ENCODE measurements around the gene RBM15.

Gene RBM15

DNA sequence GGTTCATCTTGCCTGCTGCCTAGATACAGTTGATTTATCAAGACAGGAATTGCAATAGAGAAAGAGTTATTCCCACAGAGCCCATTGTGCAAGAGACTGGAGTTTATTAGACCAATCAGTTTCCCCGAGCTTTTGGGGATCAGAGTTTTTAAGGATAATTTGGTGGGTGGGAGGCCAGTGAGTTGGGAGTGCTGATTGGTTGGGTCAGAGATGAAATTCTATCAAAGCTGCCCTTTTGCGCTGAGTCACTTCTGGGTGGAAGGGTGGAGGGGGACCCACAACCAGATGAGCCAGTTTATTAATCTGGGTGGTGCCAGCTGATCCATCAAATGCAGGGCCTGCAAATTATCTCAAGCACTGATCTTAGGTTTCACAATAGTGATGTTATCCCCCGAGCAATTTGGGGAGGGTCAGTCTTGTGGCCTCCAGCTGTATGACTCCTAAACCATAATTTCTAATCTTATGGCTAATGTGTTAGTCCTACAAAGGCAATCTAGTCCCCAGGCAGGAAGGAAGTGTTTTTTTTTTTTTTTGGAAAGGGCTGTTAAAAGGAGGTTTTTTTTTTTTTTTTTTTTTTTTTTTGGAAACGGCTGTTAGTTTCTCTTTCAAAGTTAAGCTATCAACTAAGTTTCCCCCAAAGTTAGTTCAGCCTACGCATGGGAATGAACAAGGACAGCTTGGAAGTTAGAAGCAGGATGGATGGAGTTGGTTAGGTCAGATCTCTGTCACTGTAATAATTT is 44.2 kb downstream of the RBM15 start:
- TF ChIP-seq, protein P1, sequence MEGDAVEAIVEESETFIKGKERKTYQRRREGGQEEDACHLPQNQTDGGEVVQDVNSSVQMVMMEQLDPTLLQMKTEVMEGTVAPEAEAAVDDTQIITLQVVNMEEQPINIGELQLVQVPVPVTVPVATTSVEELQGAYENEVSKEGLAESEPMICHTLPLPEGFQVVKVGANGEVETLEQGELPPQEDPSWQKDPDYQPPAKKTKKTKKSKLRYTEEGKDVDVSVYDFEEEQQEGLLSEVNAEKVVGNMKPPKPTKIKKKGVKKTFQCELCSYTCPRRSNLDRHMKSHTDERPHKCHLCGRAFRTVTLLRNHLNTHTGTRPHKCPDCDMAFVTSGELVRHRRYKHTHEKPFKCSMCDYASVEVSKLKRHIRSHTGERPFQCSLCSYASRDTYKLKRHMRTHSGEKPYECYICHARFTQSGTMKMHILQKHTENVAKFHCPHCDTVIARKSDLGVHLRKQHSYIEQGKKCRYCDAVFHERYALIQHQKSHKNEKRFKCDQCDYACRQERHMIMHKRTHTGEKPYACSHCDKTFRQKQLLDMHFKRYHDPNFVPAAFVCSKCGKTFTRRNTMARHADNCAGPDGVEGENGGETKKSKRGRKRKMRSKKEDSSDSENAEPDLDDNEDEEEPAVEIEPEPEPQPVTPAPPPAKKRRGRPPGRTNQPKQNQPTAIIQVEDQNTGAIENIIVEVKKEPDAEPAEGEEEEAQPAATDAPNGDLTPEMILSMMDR (IDR thresholded peaks at IDR 0.05; ENCODE audit: low read depth, low read length, missing control alignments): no peak
- H3K4me3 ChIP-seq (replicated peaks; ENCODE audit: low read depth, low read length): no peak overlapping the region
- no peak for DNase-seq (ENCODE audit: extremely low read depth, low read depth)

DNA sequence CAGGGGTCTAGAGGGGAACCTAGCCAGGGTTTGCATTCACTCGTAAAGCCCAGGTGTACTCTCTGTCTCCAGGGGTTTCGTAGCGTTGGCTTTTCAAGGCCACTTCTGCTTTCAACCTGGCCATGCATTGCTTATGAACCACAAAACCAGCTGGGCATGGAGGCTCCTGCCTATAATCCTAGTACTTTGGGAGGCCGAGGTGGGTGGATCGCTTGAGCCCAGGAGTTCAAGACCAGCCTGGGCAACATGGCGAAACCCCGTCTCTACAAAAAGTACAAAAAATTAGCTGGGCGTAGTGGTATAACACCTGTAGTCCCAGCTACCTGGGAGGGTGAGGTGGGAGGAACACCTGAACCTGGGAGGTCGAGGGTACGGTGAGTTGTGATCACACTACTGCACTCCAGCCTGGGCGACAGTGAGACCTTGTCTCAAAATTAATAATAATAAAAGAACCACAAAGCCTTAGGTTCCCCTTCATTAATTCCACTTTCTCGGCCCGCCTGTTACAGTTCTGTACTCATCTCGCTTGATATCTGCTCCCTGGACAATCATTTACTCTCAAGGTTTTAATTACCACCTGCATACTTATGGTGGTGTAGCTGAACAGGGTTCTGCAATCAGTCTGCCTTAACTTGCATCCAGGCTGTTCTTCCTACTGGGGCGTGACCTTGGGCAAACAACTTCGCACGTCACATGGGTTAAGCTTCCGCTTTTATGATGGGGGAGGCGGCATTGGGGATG is 45.6 kb downstream of the RBM15 start:
- DNase-seq (ENCODE audit: extremely low read depth, low read depth): no peak
- TF ChIP-seq, protein P1 (IDR thresholded peaks at IDR 0.05; ENCODE audit: low read depth, low read length, missing control alignments): no peak
- no peak overlapping the region for H3K4me3 ChIP-seq (replicated peaks; ENCODE audit: low read depth, low read length)

DNA sequence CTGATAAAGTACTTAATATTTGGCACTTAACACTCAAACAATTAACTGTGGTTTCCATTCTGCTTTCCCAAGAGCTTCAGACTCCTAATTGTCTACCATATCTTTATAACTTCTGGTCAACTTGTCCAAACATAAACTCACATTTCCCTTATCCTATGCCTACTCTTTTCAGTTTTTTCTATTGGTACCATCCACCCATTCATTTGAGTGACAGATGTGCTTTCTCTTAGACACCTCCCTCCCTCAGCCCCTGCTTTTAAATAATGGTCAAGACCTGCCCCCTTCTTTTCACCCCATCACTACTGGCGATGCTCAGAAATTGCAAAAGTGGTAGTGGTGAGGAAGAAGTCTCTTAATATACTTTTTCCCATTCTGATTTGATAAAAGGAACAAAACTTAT is 46.2 kb downstream of the RBM15 start:
- TF ChIP-seq, protein P1 (IDR thresholded peaks at IDR 0.05; ENCODE audit: low read depth, low read length, missing control alignments): no peak
- no peak for DNase-seq (ENCODE audit: extremely low read depth, low read depth)
- no peak overlapping the region for H3K4me3 ChIP-seq (replicated peaks; ENCODE audit: low read depth, low read length)

DNA sequence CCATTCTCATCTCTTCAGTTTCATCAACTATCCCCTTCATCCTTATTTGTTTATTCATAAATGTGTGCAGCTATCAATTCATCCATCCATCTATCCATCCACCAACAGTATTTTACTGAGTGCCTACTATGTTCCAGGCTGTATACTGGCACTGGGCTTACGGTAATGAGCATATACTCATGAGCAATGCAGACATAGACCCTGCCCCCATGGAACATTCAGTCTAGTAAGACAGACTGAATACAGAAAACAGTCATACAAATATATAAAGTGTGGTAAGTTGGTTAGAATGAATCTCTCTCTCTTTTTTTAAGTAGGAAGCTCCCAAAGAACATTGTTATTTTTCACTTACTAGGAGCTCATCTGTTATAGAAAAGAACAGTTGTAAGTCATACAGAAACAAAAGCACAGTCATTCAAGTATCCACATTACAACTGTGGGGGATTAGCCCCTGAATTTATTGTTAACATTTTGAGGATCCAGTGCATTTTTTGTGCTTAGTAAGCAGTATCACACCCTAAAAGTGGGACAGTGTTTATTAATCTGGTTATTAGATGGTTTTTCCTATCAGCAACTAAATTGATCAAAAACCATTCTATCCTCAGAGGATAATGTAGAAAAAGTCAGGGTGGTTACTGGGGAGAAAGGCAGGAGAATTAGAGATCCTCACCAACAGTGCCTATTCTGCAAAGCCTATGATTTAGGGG is 48.0 kb downstream of the RBM15 start:
- DNase-seq (ENCODE audit: extremely low read depth, low read depth): no peak
- H3K4me3 ChIP-seq (replicated peaks; ENCODE audit: low read depth, low read length): no peak overlapping the region
- TF ChIP-seq, protein P1 (IDR thresholded peaks at IDR 0.05; ENCODE audit: low read depth, low read length, missing control alignments): no peak

DNA sequence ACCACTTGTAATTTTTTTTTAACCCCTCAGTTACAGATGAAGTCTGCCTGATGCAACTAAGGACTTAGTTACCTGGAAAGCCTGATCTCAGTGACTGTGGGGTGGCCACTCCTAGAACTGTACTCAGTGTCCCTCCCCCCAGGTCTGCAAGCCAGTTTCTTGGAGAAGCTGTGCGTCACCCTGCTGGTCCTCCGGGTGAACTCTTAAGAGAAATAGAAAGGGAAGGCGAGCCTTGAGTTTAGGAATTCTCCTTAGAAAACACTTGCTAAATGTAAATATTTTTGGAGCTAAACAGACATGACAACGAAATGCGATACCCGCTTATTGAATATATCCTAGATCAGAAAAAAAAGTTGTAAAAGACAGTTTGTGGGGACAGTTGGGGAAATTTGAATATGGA is 50.9 kb downstream of the RBM15 start:
- TF ChIP-seq, protein P1 (IDR thresholded peaks at IDR 0.05; ENCODE audit: low read depth, low read length, missing control alignments): no peak
- H3K4me3 ChIP-seq (replicated peaks; ENCODE audit: low read depth, low read length): peak overlapping the region; percentile 38
- DNase-seq (ENCODE audit: extremely low read depth, low read depth): no peak

GRCh38 chr1:110390692-110391245 is 51.6 kb downstream of the RBM15 start, which contains the start of gene SLC16A4:
SLC16A4 (minus strand) TSS chr1:110391026; CDS start chr1:110389323, 1,703 bp downstream.
- H3K4me3 ChIP-seq (replicated peaks; ENCODE audit: low read depth, low read length): peak within 1 kb of the TSS; percentile 38
- peak; percentile 52 for DNase-seq (ENCODE audit: extremely low read depth, low read depth)
- TF ChIP-seq, protein P1 (IDR thresholded peaks at IDR 0.05; ENCODE audit: low read depth, low read length, missing control alignments): no peak
